Stimulated activated CD8-positive, alpha-beta memory T cell treated with anti-CD3 and anti-CD28 coated beads, Interleukin-2, amount 100 ng/mL, for 1 hour (primary cell): ENCODE data around the gene CACNA1F.

ENCODE experiments used
- DNase-seq, 2 donors: peaks; one replicate each; pipeline ENCODE4 v3.0.0-alpha.2; 2020; ENCODE audit warnings: low read depth in 2 of 2

Gene CACNA1F

GRCh38 chrX:49155243-49155899, 77.8 kb downstream of the CACNA1F start:
- no peak for DNase-seq
